HepG2 (cell line): Measurements from ENCODE around the gene EXOC6B.

Experiments
- EZH2 ChIP-seq: conservative IDR thresholded peaks from 2 replicates; pipeline ENCODE4 v1.6.1; 2012; ENCODE audit warnings: mild to moderate bottlenecking, low read depth, low read length, moderate library complexity
- POLR2AphosphoS2 ChIP-seq: IDR thresholded peaks from 2 replicates; pipeline ENCODE4 v1.6.1; 2011; ENCODE audit warnings: low read depth, low read length, improper control_type of control experiment
- SP5 ChIP-seq: IDR thresholded peaks from 2 replicates; pipeline ENCODE4 v1.6.1; 2016; ENCODE audit warnings: low read depth, borderline replicate concordance
- TP53 ChIP-seq: sonication (generic); formaldehyde crosslinking; conservative IDR thresholded peaks from 2 replicates; pipeline ENCODE4 v1.4.0; 2020; ENCODE audit warnings: missing genetic modification reagents
- ZSCAN29 ChIP-seq: sonication (generic); formaldehyde crosslinking; conservative IDR thresholded peaks from 2 replicates; pipeline ENCODE4 v1.4.0; 2020; ENCODE audit warnings: mild to moderate bottlenecking, missing genetic modification reagents
- TF ChIP-seq, protein P1 (sequence below): sonication (generic); formaldehyde crosslinking; IDR thresholded peaks from 2 replicates; pipeline ENCODE4 v1.5.0; 2020; ENCODE audit warnings: missing genetic modification reagents
- TF ChIP-seq, protein P2 (sequence below): sonication (generic); formaldehyde crosslinking; conservative IDR thresholded peaks from 2 replicates; pipeline ENCODE4 v1.5.0; 2020; ENCODE audit warnings: missing genetic modification reagents
- TF ChIP-seq, protein P3 (sequence below): sonication (generic); formaldehyde crosslinking; IDR thresholded peaks from 2 replicates; pipeline ENCODE4 v1.5.0; 2020; ENCODE audit warnings: mild to moderate bottlenecking, missing genetic modification reagents, moderate library complexity

DNA sequence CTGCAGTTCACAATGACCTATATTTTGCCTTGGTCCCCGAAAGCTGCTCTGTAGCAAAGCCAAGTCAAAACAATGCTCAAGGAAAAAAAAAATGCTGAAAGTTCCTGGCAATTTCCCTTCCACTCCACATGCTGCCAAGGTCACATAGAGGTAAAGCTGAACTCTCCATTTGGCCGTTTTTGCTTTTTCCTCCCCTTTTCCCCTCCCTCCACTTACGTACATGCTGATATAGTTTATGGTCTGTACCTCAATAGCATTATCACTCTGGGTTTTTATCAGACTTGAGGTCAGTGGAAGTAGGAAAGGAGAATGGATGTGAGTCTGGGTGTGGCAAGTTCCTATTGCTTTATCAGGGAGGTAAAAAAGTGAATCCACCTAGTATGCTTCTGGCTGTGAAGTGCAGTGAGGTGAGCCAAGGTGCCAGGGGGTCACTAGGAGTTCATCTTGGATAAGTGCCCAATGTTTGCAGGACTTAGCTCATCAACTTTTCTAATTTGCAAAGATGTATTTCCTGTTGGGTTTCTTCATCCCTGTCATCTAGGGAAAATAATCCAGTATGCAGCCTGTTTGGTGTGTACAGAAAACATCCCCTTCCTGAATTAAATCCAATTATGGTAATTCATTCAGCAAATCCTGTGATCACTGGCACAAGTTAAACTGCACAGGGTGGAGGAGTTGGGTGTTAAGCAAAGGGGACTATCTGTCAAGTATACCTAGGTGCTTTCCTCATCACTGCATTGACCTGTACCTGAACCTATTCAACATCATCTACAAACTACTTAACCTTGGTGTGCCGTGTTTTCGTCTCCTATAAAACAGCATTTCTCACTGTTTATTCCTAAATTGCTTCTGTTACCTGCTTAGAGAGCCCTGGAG is 553.8 kb downstream of the EXOC6B start:
- TF ChIP-seq, protein P1, sequence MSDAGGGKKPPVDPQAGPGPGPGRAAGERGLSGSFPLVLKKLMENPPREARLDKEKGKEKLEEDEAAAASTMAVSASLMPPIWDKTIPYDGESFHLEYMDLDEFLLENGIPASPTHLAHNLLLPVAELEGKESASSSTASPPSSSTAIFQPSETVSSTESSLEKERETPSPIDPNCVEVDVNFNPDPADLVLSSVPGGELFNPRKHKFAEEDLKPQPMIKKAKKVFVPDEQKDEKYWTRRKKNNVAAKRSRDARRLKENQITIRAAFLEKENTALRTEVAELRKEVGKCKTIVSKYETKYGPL (CRISPR knock-in tag) = no peak
- no peak for TF ChIP-seq POLR2AphosphoS2
- TF ChIP-seq SP5 (CRISPR knock-in tag) = no peak
- TF ChIP-seq, protein P2, sequence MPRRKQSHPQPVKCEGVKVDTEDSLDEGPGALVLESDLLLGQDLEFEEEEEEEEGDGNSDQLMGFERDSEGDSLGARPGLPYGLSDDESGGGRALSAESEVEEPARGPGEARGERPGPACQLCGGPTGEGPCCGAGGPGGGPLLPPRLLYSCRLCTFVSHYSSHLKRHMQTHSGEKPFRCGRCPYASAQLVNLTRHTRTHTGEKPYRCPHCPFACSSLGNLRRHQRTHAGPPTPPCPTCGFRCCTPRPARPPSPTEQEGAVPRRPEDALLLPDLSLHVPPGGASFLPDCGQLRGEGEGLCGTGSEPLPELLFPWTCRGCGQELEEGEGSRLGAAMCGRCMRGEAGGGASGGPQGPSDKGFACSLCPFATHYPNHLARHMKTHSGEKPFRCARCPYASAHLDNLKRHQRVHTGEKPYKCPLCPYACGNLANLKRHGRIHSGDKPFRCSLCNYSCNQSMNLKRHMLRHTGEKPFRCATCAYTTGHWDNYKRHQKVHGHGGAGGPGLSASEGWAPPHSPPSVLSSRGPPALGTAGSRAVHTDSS (CRISPR knock-in tag) = no peak
- TF ChIP-seq ZSCAN29 = no peak
- no peak for TF ChIP-seq TP53 (CRISPR knock-in tag)
- TF ChIP-seq, protein P3, sequence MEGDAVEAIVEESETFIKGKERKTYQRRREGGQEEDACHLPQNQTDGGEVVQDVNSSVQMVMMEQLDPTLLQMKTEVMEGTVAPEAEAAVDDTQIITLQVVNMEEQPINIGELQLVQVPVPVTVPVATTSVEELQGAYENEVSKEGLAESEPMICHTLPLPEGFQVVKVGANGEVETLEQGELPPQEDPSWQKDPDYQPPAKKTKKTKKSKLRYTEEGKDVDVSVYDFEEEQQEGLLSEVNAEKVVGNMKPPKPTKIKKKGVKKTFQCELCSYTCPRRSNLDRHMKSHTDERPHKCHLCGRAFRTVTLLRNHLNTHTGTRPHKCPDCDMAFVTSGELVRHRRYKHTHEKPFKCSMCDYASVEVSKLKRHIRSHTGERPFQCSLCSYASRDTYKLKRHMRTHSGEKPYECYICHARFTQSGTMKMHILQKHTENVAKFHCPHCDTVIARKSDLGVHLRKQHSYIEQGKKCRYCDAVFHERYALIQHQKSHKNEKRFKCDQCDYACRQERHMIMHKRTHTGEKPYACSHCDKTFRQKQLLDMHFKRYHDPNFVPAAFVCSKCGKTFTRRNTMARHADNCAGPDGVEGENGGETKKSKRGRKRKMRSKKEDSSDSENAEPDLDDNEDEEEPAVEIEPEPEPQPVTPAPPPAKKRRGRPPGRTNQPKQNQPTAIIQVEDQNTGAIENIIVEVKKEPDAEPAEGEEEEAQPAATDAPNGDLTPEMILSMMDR (CRISPR knock-in tag) = no peak
- no peak for TF ChIP-seq EZH2
